ENCODE measurements around the gene HOATZ. TPM values are rescaled to one million over a fixed set of nuclear protein-coding genes. Genes with fewer than 3 reads are reported as not detected.

Gene HOATZ
- polyA plus RNA-seq, 1 of the 3 experiments (the other 2 are of a cell fraction), result 4.9 TPM

DNA sequence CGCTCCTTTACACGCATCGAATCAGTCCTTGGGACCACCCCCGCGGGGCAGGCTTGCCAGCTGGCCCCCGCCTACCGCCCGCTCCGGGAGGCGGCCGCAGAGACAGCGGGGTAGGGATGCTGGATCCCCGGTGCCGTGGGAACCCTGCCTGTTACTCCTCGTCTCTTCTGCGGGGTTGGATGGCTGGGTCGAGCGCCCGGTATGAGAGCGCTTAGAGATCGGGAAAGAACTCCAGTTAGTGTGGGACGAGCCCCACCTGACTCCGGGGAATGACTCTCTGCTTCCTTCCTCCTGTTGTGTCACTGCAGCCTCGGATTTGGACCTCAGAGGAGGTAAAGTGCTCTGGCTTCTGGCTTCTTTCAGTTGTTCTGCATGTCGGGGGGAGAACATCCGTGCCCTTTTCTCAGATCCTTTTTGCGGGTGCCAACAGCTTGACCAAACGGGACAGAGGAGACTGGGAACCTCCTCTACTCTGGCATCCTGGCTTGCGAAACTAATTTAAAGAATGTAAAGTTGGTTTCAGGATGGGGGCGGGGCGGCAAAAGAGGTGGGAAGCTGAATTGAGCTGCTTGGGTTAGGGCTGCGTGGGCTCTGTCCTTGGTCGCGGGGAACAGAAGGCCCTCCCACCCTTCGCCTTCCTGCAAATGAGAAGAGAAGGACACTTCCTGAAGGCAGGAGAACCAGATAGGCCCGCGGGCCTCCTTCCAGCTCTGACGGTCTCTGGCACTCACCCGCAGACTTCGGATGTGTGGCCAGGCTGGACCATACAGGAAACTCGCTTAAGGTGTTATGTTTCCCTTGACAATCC, 26.9 kb downstream of the HOATZ start (continued):
- TF ChIP-seq, protein P1, sequence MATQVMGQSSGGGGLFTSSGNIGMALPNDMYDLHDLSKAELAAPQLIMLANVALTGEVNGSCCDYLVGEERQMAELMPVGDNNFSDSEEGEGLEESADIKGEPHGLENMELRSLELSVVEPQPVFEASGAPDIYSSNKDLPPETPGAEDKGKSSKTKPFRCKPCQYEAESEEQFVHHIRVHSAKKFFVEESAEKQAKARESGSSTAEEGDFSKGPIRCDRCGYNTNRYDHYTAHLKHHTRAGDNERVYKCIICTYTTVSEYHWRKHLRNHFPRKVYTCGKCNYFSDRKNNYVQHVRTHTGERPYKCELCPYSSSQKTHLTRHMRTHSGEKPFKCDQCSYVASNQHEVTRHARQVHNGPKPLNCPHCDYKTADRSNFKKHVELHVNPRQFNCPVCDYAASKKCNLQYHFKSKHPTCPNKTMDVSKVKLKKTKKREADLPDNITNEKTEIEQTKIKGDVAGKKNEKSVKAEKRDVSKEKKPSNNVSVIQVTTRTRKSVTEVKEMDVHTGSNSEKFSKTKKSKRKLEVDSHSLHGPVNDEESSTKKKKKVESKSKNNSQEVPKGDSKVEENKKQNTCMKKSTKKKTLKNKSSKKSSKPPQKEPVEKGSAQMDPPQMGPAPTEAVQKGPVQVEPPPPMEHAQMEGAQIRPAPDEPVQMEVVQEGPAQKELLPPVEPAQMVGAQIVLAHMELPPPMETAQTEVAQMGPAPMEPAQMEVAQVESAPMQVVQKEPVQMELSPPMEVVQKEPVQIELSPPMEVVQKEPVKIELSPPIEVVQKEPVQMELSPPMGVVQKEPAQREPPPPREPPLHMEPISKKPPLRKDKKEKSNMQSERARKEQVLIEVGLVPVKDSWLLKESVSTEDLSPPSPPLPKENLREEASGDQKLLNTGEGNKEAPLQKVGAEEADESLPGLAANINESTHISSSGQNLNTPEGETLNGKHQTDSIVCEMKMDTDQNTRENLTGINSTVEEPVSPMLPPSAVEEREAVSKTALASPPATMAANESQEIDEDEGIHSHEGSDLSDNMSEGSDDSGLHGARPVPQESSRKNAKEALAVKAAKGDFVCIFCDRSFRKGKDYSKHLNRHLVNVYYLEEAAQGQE (IDR thresholded peaks at IDR 0.05; ENCODE audit: low read depth, low read length), result peak; percentile 67; the same call in 1 of the 2 replicates
- no peak for TF ChIP-seq EP300 (IDR thresholded peaks at IDR 0.05; ENCODE audit: borderline replicate concordance in 1 of 2, low read depth in 1 of 2, low read length in 1 of 2)
- peak; percentile 64 for TF ChIP-seq ELF1 (IDR thresholded peaks at IDR 0.05)
- TF ChIP-seq, protein P2, sequence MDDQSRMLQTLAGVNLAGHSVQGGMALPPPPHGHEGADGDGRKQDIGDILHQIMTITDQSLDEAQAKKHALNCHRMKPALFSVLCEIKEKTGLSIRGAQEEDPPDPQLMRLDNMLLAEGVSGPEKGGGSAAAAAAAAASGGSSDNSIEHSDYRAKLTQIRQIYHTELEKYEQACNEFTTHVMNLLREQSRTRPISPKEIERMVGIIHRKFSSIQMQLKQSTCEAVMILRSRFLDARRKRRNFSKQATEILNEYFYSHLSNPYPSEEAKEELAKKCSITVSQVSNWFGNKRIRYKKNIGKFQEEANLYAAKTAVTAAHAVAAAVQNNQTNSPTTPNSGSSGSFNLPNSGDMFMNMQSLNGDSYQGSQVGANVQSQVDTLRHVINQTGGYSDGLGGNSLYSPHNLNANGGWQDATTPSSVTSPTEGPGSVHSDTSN (IDR thresholded peaks at IDR 0.05), result peak; percentile 42
- no peak for TF ChIP-seq MXI1 (IDR thresholded peaks at IDR 0.05; ENCODE audit: low read depth, low read length)
- TF ChIP-seq YY1 (IDR thresholded peaks at IDR 0.05; ENCODE audit: low read depth), result no peak
- TF ChIP-seq POLR2AphosphoS5 (IDR thresholded peaks at IDR 0.05; ENCODE audit: low read depth, low read length), result peak; percentile 74
- no peak for TF ChIP-seq JUND (IDR thresholded peaks at IDR 0.05)
- no peak for TF ChIP-seq NRF1 (IDR thresholded peaks at IDR 0.05; ENCODE audit: low read depth, low read length)
- no peak for TF ChIP-seq FOXJ3 (CRISPR knock-in tag; IDR thresholded peaks at IDR 0.05)
- no peak for TF ChIP-seq FOXM1 (IDR thresholded peaks at IDR 0.05; ENCODE audit: low read depth)
- TF ChIP-seq RAD21 (IDR thresholded peaks at IDR 0.05; ENCODE audit: low read length), result no peak
- peak; percentile 16; the same call in 1 of the 2 replicates for TF ChIP-seq SIN3A (IDR thresholded peaks at IDR 0.05; ENCODE audit: borderline replicate concordance, low read depth, low read length)
- TF ChIP-seq, protein P3, sequence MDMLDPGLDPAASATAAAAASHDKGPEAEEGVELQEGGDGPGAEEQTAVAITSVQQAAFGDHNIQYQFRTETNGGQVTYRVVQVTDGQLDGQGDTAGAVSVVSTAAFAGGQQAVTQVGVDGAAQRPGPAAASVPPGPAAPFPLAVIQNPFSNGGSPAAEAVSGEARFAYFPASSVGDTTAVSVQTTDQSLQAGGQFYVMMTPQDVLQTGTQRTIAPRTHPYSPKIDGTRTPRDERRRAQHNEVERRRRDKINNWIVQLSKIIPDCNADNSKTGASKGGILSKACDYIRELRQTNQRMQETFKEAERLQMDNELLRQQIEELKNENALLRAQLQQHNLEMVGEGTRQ (IDR thresholded peaks at IDR 0.05; ENCODE audit: borderline replicate concordance, low read depth, low read length), result no peak
- no peak for TF ChIP-seq FOSL2 (IDR thresholded peaks at IDR 0.05; ENCODE audit: borderline replicate concordance, low read depth)
- no peak for TF ChIP-seq RFX5 (IDR thresholded peaks at IDR 0.05; ENCODE audit: low read length)
- no peak for TF ChIP-seq MEF2A (IDR thresholded peaks at IDR 0.05; ENCODE audit: borderline replicate concordance, low read depth)
- TF ChIP-seq, protein P4, sequence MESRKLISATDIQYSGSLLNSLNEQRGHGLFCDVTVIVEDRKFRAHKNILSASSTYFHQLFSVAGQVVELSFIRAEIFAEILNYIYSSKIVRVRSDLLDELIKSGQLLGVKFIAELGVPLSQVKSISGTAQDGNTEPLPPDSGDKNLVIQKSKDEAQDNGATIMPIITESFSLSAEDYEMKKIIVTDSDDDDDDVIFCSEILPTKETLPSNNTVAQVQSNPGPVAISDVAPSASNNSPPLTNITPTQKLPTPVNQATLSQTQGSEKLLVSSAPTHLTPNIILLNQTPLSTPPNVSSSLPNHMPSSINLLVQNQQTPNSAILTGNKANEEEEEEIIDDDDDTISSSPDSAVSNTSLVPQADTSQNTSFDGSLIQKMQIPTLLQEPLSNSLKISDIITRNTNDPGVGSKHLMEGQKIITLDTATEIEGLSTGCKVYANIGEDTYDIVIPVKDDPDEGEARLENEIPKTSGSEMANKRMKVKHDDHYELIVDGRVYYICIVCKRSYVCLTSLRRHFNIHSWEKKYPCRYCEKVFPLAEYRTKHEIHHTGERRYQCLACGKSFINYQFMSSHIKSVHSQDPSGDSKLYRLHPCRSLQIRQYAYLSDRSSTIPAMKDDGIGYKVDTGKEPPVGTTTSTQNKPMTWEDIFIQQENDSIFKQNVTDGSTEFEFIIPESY (IDR thresholded peaks at IDR 0.05; ENCODE audit: borderline replicate concordance, low read depth), result no peak
- no peak for TF ChIP-seq RCOR1 (IDR thresholded peaks at IDR 0.05; ENCODE audit: low read length)
- TF ChIP-seq TEAD4 (IDR thresholded peaks at IDR 0.05; ENCODE audit: borderline replicate concordance, insufficient read depth), result no peak

Data from SK-N-SH (cell line).